T1000 (cell line): Measurements from ENCODE around the gene LYRM4.

Experiments used
- DNase-seq: peaks from one replicate; lab custom pipeline; 2025; ENCODE audit warnings: mixed read lengths; lab: John Stamatoyannopoulos, UW

The LYRM4 gene

GRCh38 chr6:5174756-5175549, 85.8 kb downstream of the LYRM4 start:
- no peak for DNase-seq

GRCh38 chr6:5174244-5174643, 86.5 kb downstream of the LYRM4 start:
- no peak for DNase-seq

GRCh38 chr6:5173810-5174209, 86.9 kb downstream of the LYRM4 start:
- DNase-seq: no peak

- DNase-seq: no peak
These were observed 87.8 kb downstream of the LYRM4 start for GRCh38 chr6:5172897-5173474.

GRCh38 chr6:5172041-5172653, 88.6 kb downstream of the LYRM4 start:
- DNase-seq: no peak

GRCh38 chr6:5167501-5167900, 93.2 kb downstream of the LYRM4 start:
- no peak for DNase-seq

GRCh38 chr6:5164092-5164491, 96.7 kb downstream of the LYRM4 start:
- no peak for DNase-seq

- DNase-seq: no peak
These were observed 97.5 kb downstream of the LYRM4 start for GRCh38 chr6:5163247-5163646.

- no peak for DNase-seq
These were observed 98.4 kb downstream of the LYRM4 start for GRCh38 chr6:5162355-5162754.

- no peak for DNase-seq
These were observed 100.5 kb downstream of the LYRM4 start for GRCh38 chr6:5160206-5160605.

GRCh38 chr6:5159162-5159561, 101.6 kb downstream of the LYRM4 start:
- no peak for DNase-seq

- no peak for DNase-seq
These were observed 102.6 kb downstream of the LYRM4 start for GRCh38 chr6:5158180-5158579.

- no peak for DNase-seq
These were observed 103.1 kb downstream of the LYRM4 start for GRCh38 chr6:5157621-5158138.

- DNase-seq: no peak
These were observed 104.1 kb downstream of the LYRM4 start for GRCh38 chr6:5156627-5157026.

GRCh38 chr6:5155906-5156305, 104.8 kb downstream of the LYRM4 start:
- DNase-seq: no peak

GRCh38 chr6:5153186-5153585, 107.6 kb downstream of the LYRM4 start:
- no peak for DNase-seq

GRCh38 chr6:5152460-5152859, 108.3 kb downstream of the LYRM4 start:
- DNase-seq: no peak

- DNase-seq: peak; percentile 18
These were observed 108.8 kb downstream of the LYRM4 start for GRCh38 chr6:5151955-5152401.

- no peak for DNase-seq
These were observed 109.3 kb downstream of the LYRM4 start for GRCh38 chr6:5151360-5151954.

GRCh38 chr6:5150551-5151075, 110.1 kb downstream of the LYRM4 start:
- DNase-seq: no peak

GRCh38 chr6:5149891-5150290, 110.9 kb downstream of the LYRM4 start:
- DNase-seq: no peak

GRCh38 chr6:5149159-5149704, 111.5 kb downstream of the LYRM4 start:
- DNase-seq: no peak
